ENCODE results near the gene TOM1L2. TPM values are rescaled to one million over a fixed set of nuclear protein-coding genes. Genes with fewer than 3 reads are reported as not detected.

Gene TOM1L2
- total RNA-seq, 2 experiments from 2014 or later: 32.9 to 37.0 TPM

DNA sequence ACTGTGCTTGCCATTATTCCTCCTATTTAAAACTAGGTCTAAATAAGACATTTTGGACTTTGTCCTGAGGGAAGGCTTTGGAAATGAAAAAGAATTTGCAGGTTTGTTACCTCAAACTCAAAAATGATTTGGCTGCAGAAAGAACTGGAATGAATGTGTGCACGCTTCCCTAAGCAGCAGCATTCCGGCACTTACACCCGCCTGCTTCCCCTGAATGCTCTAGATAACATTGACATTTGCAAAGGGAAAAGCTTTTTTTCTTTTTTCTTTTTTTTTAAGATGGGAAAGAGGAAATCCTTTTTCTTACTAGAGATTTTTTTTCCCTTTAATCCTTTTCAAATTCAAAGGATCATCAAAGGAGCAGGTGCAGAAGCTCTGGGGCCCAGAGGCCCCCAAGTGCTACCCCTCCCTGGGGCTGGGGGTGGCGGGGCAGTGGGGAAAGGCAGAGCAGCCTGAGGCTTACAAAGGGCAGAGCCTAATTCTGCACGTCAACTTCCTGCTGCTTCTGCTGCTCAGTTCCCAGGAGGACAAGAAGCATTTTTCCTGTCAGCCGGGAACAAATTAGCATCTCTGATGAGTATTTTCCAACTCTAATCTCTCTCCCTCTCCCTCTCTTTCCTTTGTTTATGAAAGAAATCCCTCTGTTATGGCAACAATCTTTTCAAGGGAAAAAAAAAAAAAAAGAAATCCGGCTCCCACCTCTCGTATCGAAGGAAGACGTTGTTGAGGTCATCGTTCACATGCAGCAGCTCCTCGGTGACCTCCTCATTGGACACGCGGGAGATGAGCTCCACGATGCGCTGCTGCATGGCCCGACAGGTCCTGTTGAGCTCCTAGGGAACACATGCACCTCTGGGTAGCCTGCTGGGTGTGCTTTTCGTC lies 103.3 kb downstream of the TOM1L2 start:
- ATAC-seq (ENCODE audit: low read depth): no peak
- DNase-seq: no peak
- no peaks in the 10 kb centered on the region for H3K36me3 Mint-ChIP-seq
- no peaks in the 10 kb centered on the region for H3K9me3 Mint-ChIP-seq
- H3K4me3 Mint-ChIP-seq: no peak overlapping the region
- H3K27me3 Mint-ChIP-seq: no peaks in the 10 kb centered on the region
- H3K27ac Mint-ChIP-seq: no peak overlapping the region
- POLR2A ChIA-PET: no interaction called here
- no peaks in the 10 kb centered on the region for H3K4me1 Mint-ChIP-seq

DNA sequence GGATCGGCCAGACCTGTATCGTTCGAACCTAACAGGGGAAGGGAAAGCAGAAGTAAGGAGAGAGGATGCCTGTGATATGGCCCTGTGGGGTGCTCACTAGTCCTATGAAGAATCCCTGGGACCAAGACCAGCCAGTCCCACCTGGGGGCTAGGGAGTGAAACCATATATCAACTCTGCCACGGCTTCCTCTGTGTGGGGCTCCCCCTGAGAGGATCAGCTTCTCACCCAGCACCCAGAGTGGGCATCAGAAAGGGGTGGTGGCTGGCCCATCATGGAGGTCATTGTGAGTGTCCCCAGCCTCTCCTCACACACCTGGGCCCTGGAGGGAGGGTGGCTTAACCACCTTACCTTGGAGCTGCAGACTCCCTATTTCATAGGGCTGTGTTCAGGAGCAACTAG lies 105.3 kb downstream of the TOM1L2 start:
- H3K36me3 Mint-ChIP-seq: no peaks in the 10 kb centered on the region
- ATAC-seq (ENCODE audit: low read depth): no peak
- H3K4me3 Mint-ChIP-seq: no peak overlapping the region
- H3K27me3 Mint-ChIP-seq: no peaks in the 10 kb centered on the region
- H3K9me3 Mint-ChIP-seq: no peaks in the 10 kb centered on the region
- no peak overlapping the region for H3K27ac Mint-ChIP-seq
- POLR2A ChIA-PET: no interaction called here
- peaks cover 15% of the 10 kb centered on the region for H3K4me1 Mint-ChIP-seq
- DNase-seq: no peak

DNA sequence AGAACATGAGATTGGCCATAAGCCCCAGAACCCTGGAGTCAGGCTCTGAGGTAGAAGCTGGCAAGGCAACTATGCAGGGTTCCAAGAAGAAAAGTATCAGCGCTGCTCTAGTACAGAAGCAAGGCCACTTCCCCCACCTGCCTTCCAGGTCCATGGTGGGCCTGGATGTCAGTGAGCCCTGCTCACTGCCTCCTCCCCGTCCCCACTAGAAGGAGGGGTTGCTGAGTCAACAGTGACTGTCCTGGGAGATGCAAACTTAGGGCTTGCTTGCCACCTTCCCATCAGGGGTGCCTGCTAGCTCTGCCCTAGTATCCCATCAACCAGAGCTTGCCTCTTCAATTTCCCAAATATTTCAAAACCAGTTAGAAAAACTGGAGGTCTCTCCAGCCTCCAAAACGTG lies 105.8 kb downstream of the TOM1L2 start:
- H3K4me3 Mint-ChIP-seq: no peak overlapping the region
- no peak overlapping the region for H3K27ac Mint-ChIP-seq
- peaks cover 15% of the 10 kb centered on the region for H3K4me1 Mint-ChIP-seq
- no peaks in the 10 kb centered on the region for H3K36me3 Mint-ChIP-seq
- no peaks in the 10 kb centered on the region for H3K9me3 Mint-ChIP-seq
- POLR2A ChIA-PET: no interaction called here
- DNase-seq: no peak
- no peaks in the 10 kb centered on the region for H3K27me3 Mint-ChIP-seq
- ATAC-seq (ENCODE audit: low read depth): no peak

DNA sequence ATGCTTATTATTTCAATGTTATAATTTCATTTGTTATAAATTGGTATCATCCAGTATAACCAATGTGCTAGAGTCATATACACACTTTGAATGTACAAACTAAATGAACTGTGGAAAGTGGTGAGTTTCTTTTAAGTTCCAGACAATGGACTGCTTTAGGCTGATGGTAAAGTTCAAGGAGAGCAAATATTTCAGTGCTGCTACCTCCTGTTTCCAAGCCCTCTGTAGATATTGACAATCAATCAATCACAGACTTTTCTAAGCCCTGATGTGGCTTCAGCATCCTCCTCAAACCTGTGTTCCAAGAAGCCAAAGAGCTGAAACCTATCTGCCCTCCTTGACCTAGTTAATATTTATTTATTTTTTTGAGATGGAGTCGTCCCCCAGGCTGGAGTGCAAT lies 107.2 kb downstream of the TOM1L2 start:
- ATAC-seq (ENCODE audit: low read depth): no peak
- POLR2A ChIA-PET: no interaction called here

DNA sequence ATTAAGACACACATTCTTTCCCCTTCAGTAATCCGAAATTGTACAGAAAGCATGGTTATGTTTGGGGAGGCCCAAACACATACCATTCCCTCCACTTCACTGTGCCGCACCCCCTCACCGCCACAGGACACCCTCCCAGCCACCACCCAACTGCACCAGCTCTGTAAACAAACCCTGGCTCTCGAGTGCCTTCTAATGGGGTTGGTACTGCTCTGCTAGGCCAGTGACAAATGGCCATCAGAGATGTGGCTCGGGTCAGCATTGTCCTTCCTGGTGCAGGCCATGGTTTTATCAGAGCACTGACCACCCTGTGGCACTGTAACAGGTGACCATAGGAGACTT lies 111.5 kb downstream of the TOM1L2 start:
- H3K36me3 Mint-ChIP-seq: no peaks in the 10 kb centered on the region
- DNase-seq: no peak
- no peaks in the 10 kb centered on the region for H3K9me3 Mint-ChIP-seq
- H3K27me3 Mint-ChIP-seq: no peaks in the 10 kb centered on the region
- peaks cover 23% of the 10 kb centered on the region for H3K4me1 Mint-ChIP-seq
- POLR2A ChIA-PET: interaction anchor here (1.6 kb wide), 1 partner anchor 48 kb away, joined by 11 read pairs; no protein-coding TSS in a partner anchor
- H3K4me3 Mint-ChIP-seq: no peak overlapping the region
- no peak for ATAC-seq (ENCODE audit: low read depth)
- H3K27ac Mint-ChIP-seq: peak overlapping the region; percentile 56

More for the DNA sequence above, 107.2 kb downstream of the TOM1L2 start:
- DNase-seq: no peak
- no peaks in the 10 kb centered on the region for H3K27me3 Mint-ChIP-seq
- no peaks in the 10 kb centered on the region for H3K9me3 Mint-ChIP-seq
- no peak overlapping the region for H3K27ac Mint-ChIP-seq
- no peaks in the 10 kb centered on the region for H3K36me3 Mint-ChIP-seq
- peaks cover 20% of the 10 kb centered on the region for H3K4me1 Mint-ChIP-seq
- H3K4me3 Mint-ChIP-seq: no peak overlapping the region

DNA sequence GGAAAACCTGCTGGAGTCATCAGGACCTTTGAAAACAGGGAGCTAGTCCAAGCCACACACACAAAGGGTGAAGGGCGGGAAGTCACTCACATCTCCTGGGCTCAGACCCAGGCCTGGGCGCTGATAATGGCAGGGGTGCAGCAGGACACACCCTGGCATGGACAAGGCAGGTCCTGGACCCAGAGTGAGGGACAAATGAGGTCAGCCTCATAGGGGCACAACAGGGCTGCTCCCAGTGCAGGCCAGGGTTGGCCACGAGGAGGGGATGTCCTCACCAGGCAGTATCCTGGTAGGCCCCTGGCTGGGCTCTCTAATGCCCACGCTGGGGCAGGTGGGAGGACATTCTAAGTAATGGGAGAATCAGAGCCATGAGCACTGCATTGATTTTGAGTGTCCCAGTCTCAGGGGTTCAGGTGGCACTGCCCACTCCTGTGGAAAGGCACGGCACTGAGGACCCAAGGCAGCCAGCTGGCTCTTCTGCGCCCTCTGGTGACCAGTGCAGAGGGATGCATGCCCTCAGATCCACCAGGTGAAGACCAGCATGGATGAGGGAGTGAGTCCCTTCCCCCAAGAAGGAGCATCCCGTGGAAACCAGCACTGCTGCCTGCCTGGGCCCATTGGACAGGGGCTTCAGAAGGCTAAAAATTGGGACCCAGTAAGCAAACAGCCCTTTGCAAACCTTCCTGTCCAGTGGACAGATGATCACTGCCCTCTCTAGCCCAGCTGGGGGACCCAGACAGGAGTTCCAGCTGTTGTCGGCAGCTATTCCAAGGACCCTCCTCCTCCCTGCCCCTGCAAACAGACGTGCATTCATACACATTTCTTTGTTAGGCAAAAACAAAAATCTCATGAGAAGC lies 112.1 kb downstream of the TOM1L2 start:
- H3K4me3 Mint-ChIP-seq: no peak overlapping the region
- no peaks in the 10 kb centered on the region for H3K9me3 Mint-ChIP-seq
- no peaks in the 10 kb centered on the region for H3K27me3 Mint-ChIP-seq
- peak; percentile 90 for ATAC-seq (ENCODE audit: low read depth)
- POLR2A ChIA-PET: interaction anchor here (1.6 kb wide), 1 partner anchor 47 kb away, joined by 11 read pairs; no protein-coding TSS in a partner anchor
- peaks cover 29% of the 10 kb centered on the region for H3K4me1 Mint-ChIP-seq
- peak overlapping the region; percentile 56 for H3K27ac Mint-ChIP-seq
- H3K36me3 Mint-ChIP-seq: no peaks in the 10 kb centered on the region
- DNase-seq: peak; percentile 78

DNA sequence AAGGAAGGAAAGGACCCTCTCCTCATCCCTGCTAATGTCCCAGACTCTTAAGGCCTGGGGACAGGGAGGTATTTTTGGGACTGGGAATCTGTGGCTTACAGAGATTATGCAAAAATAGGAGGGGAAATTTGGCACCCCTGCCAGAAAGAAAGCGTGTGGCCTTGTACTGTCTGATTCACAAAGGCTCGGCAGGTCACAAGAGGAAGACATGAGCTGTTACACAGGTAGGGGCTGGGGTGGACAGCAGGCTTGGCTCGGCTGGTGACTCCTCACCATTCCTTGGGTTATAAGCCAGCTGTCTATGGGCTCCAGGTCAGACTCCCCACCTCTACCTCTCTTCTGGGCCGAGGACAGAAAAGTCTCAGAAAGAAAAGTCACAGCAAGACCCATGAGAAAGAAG lies 114.7 kb downstream of the TOM1L2 start:
- DNase-seq (no peak), ATAC-seq (ENCODE audit: low read depth) (no peak)
- H3K27me3 Mint-ChIP-seq: no peaks in the 10 kb centered on the region
- H3K9me3 Mint-ChIP-seq: no peaks in the 10 kb centered on the region
- no peak overlapping the region for H3K27ac Mint-ChIP-seq
- peaks cover 38% of the 10 kb centered on the region for H3K4me1 Mint-ChIP-seq
- POLR2A ChIA-PET: interaction anchor here (1.2 to 13.8 kb wide), 2 partner anchors 24 to 45 kb away, joined by 3 to 327 read pairs; partner anchors contain the start of gene SREBF1
- H3K36me3 Mint-ChIP-seq: peaks cover 3% of the 10 kb centered on the region
- H3K4me3 Mint-ChIP-seq: no peak overlapping the region

DNA sequence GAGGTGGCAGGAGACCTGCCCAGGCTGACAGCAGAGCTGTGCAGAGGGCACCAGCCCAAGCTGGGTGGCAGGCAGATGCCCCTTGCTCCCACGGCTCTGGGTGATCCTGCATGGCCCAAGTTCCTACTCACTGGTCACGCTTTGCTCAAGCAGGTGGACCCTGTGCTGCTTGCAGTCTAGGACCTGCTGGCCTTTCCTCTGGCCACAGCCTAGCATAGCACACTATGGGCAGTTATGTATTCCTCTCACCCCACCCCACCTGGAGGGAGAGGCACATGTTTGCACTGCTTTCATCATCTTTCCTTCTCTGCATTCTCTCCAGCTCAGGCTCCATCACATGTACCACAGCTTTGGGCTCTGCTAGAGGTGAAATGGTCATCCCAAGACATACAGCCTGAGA lies 115.8 kb downstream of the TOM1L2 start:
- H3K27me3 Mint-ChIP-seq: no peaks in the 10 kb centered on the region
- POLR2A ChIA-PET: interaction anchor here (1.2 to 13.8 kb wide), 2 partner anchors 22 to 44 kb away, joined by 3 to 327 read pairs; partner anchors contain the start of gene SREBF1
- no peak overlapping the region for H3K4me3 Mint-ChIP-seq
- DNase-seq: no peak
- H3K4me1 Mint-ChIP-seq: peaks cover 45% of the 10 kb centered on the region
- no peak for ATAC-seq (ENCODE audit: low read depth)
- H3K36me3 Mint-ChIP-seq: peaks cover 3% of the 10 kb centered on the region
- peak overlapping the region; percentile 56 for H3K27ac Mint-ChIP-seq
- H3K9me3 Mint-ChIP-seq: no peaks in the 10 kb centered on the region

DNA sequence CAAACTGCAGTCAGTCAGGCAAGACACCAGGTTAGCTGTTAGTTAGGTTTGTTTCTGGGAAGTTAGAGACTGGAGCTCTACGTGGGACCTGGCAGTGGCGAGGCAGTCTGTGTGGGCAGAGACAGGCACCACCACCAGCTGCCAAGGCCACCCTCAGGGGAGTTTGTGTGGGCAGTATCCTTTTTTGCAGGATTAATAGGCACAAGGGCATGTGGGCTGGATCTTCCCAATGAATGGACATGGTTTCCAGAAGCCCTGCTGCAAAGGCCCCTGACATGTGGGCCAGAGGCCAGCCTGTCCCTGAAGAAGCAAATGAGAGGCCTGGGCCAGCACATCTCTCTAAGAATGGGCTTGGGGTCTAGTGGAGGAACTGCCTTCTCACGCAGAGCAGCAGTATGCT lies 116.2 kb downstream of the TOM1L2 start:
- no peaks in the 10 kb centered on the region for H3K27me3 Mint-ChIP-seq
- no peak overlapping the region for H3K4me3 Mint-ChIP-seq
- POLR2A ChIA-PET: interaction anchor here (1.2 to 13.8 kb wide), 3 partner anchors 22 to 177 kb away, joined by 3 to 327 read pairs (median 4); partner anchors contain the start of gene SREBF1
- ATAC-seq (ENCODE audit: low read depth) (no peak), DNase-seq (no peak)
- H3K36me3 Mint-ChIP-seq: peaks cover 4% of the 10 kb centered on the region
- H3K27ac Mint-ChIP-seq: peak overlapping the region; percentile 48
- H3K4me1 Mint-ChIP-seq: peaks cover 49% of the 10 kb centered on the region
- no peaks in the 10 kb centered on the region for H3K9me3 Mint-ChIP-seq

DNA sequence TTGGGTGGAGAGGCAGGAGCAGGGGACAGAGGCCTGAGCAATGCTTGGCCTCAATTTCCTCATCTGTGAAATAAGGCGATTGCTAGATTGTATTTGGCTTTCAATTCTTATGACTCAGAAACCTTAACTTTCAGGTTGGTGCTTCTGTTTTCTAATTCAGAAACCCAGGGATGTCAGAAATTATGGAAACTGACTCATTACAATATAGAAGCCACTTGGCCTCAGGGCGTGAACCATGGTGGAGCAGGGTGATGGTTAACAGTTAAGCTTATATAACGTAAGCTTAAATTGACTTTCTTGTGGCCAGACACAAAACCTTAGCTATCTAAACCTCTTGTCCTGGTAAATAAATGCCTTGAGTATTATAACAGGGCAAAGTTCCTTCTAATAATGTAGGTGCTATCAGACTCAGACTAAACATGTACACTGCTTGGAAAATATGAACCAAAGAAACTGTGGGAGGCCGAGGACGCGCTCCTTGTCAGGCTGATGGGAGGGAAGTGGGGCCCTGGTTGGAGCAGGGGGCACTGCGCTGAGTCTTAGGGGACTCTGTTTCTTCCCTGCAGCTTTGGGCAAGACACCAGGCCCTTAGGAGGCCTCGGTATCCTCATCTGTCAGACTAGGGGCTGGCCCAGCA lies 118.3 kb downstream of the TOM1L2 start:
- ATAC-seq (ENCODE audit: low read depth): no peak
- POLR2A ChIA-PET: interaction anchor here (0.6 to 13.8 kb wide), 11 partner anchors 13 to 180 kb away, joined by 3 to 327 read pairs (median 3); partner anchors contain the start of gene SREBF1
- H3K4me1 Mint-ChIP-seq: peaks cover 62% of the 10 kb centered on the region
- H3K27ac Mint-ChIP-seq: peak overlapping the region; percentile 78
- no peak for DNase-seq
- H3K27me3 Mint-ChIP-seq: no peaks in the 10 kb centered on the region
- H3K36me3 Mint-ChIP-seq: peaks cover 7% of the 10 kb centered on the region
- no peaks in the 10 kb centered on the region for H3K9me3 Mint-ChIP-seq
- peak overlapping the region; percentile 19 for H3K4me3 Mint-ChIP-seq

DNA sequence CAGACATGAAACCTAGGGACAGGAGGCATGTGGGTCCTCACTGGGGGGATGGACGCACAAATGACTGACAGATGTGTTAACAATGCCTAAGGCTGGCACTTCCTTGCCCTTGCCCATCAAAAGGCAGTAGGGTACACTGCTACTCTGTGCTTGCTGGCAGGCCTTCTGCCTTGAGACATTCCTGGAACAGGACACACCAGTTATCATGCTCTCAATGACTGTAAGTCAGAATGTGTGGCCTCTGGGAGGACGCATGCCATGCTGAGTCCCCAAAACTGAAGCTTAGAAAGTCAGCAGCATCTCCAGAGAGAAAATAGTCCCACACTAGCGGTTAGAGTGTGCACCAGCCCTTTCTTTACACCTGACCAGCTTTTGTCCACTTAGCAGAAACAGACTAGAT lies 119.3 kb downstream of the TOM1L2 start:
- H3K4me1 Mint-ChIP-seq: peaks cover 72% of the 10 kb centered on the region

DNA sequence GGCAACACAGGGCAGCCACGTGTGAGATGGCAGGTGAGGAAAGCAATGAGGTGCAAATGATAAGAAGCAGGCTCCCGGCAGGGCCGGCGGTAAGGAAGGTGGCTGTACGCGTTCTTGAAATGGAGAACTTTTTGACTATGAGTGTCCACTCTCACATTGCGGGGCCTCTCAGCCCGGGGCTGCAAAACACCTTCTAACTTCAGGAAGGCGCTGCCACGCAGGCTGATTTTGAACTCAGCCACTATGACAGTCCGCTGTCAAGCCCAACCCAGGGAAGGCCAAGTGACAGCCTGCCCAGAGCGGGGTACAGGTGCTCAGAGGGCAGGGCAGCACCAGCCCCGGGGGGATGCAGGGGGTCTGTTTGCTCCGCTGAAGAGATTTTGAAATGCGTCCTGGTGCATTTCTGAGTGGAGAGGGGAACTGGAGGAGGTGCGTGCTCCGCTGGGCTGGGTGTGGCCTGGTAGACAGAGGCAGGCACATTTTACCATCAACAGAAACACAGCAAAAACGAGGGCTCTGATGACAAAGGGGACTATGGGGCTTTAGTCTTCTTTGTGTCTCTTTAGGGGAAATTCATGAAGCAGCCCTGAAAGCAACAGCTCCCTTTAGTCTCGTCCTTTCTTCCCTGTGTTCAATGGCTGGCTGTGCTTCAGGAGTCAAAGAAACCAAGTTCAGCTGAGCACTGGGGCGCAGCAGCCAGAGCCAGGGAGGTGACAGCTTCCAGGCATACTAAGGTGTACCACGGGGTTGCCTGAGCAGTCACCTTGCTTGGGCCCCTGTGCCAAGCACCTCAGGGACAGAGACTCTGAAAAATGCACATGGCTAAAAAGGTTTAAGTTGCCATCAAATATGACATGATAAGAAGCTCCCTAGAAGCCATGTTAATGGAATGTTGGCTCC lies 120.8 kb downstream of the TOM1L2 start:
- Mint-ChIP-seq H3K27me3 (no peaks in the 10 kb centered on the region), H3K4me1 (peaks cover 79% of the 10 kb centered on the region), H3K9me3 (no peaks in the 10 kb centered on the region), H3K27ac (peak overlapping the region; percentile 94), H3K36me3 (peaks cover 7% of the 10 kb centered on the region), H3K4me3 (peak overlapping the region; percentile 58)
- ATAC-seq (ENCODE audit: low read depth): no peak
- DNase-seq: no peak
- POLR2A ChIA-PET: interaction anchor here (3.0 to 13.8 kb wide), 3 partner anchors 10 to 28 kb away, joined by 31 to 327 read pairs (median 94); partner anchors contain the start of gene SREBF1

More for the DNA sequence above, 119.3 kb downstream of the TOM1L2 start:
- Mint-ChIP-seq H3K36me3 (peaks cover 7% of the 10 kb centered on the region), H3K27me3 (no peaks in the 10 kb centered on the region), H3K4me3 (no peak overlapping the region), H3K27ac (peak overlapping the region; percentile 78), H3K9me3 (no peaks in the 10 kb centered on the region)
- no peak for ATAC-seq (ENCODE audit: low read depth)
- DNase-seq: no peak
- POLR2A ChIA-PET: interaction anchor here (1.0 to 13.8 kb wide), 3 partner anchors 19 to 102 kb away, joined by 4 to 327 read pairs (median 12); partner anchors contain the start of gene SREBF1

All from activated naive CD8-positive, alpha-beta T cell treated with anti-CD3 and anti-CD28 coated beads, Interleukin-2, amount 10 ng/mL, durations not matched to agents 7 days and 5 days (primary cell).